ENCODE data around the gene ZMIZ1.

- TF ChIP-seq CTCF (conservative IDR thresholded peaks at IDR 0.05; ENCODE audit: low read length) (no peak), EZH2phosphoT487 (IDR thresholded peaks at IDR 0.05; ENCODE audit: borderline replicate concordance) (no peak)
These were observed 5.1 kb downstream of the ZMIZ1 start for GRCh38 chr10:79073784-79074432.

Measured in Loucy (cell line).